22Rv1 (cell line): ENCODE results near the gene LOC128125822.

ENCODE experiments used
- ZFX ChIP-seq: fragments of 450-650 bp; IDR thresholded peaks from 2 replicates; pipeline ENCODE4 v1.6.1; 2017; ENCODE audit warnings: antibody characterized with exemption, borderline replicate concordance
- TF ChIP-seq, protein P1 (sequence below): fragments of 450-650 bp; IDR thresholded peaks from 2 replicates; pipeline ENCODE4 v1.5.1; 2017; ENCODE audit warnings: mild to moderate bottlenecking

DNA sequence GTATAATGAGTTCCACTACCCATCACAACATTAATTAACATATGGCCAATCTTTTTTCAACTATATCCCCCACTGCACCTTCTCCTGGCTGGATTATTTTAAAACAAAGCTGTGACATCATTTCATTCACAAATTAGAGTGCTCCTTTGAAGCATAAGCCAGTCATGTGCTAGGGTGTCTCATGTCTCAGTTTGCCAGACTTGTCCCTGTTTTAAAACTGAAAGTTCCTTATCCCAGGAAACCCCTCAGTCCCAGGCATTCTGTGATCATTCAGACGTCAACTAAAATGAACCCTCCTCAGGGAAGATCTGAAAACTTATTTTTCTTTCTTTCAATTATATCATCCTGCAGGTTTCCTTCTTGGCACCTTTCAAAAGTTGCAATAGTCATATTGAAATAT is 29.3 kb upstream of the LOC128125822 start:
- TF ChIP-seq, protein P1, sequence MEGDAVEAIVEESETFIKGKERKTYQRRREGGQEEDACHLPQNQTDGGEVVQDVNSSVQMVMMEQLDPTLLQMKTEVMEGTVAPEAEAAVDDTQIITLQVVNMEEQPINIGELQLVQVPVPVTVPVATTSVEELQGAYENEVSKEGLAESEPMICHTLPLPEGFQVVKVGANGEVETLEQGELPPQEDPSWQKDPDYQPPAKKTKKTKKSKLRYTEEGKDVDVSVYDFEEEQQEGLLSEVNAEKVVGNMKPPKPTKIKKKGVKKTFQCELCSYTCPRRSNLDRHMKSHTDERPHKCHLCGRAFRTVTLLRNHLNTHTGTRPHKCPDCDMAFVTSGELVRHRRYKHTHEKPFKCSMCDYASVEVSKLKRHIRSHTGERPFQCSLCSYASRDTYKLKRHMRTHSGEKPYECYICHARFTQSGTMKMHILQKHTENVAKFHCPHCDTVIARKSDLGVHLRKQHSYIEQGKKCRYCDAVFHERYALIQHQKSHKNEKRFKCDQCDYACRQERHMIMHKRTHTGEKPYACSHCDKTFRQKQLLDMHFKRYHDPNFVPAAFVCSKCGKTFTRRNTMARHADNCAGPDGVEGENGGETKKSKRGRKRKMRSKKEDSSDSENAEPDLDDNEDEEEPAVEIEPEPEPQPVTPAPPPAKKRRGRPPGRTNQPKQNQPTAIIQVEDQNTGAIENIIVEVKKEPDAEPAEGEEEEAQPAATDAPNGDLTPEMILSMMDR = no peak
- TF ChIP-seq ZFX = no peak
